OCI-LY7 (cell line): ENCODE data around the gene PAXX.

ENCODE experiments used
- EZH2phosphoT487 ChIP-seq: fragments of 200-600 bp; sonication (generic); IDR thresholded peaks from 2 replicates; pipeline ENCODE4 v1.6.1; 2018; ENCODE audit warnings: low read depth, borderline replicate concordance, mild to moderate bottlenecking, mixed run types, antibody characterized with exemption, low read length, moderate library complexity, mixed read lengths
- TF ChIP-seq, protein P1 (sequence below): fragments of 200-600 bp; sonication (generic); conservative IDR thresholded peaks from 2 replicates; pipeline ENCODE4 v1.5.1; 2014; ENCODE audit warnings: mild to moderate bottlenecking, antibody characterized with exemption, low read length, moderate library complexity, mixed read lengths

DNA sequence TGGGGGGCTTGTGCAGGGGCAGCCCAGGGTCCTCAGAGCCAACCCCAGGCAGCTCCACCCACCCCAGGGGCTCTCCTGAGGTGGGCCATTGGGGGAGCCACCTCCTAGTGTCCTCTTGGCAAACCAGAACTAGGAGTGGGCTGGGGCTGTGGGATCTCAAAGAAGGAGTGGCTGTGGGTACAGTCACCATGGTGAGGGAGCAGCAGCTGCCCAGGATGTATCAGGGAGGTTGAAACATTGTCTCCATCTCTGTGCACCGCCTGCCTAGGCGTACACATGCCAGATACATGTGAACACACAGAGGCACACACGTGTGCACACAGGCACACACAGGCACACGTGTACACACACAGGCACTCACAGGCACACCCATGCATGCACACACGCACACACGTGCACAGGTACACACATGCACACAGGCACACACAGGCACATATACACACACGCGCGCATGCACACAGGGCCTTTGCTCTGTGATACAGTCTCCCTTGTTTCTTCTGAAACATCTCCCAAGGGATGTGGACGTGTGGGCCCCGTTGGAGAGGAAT, 29.4 kb upstream of the PAXX start:
- TF ChIP-seq, protein P1, sequence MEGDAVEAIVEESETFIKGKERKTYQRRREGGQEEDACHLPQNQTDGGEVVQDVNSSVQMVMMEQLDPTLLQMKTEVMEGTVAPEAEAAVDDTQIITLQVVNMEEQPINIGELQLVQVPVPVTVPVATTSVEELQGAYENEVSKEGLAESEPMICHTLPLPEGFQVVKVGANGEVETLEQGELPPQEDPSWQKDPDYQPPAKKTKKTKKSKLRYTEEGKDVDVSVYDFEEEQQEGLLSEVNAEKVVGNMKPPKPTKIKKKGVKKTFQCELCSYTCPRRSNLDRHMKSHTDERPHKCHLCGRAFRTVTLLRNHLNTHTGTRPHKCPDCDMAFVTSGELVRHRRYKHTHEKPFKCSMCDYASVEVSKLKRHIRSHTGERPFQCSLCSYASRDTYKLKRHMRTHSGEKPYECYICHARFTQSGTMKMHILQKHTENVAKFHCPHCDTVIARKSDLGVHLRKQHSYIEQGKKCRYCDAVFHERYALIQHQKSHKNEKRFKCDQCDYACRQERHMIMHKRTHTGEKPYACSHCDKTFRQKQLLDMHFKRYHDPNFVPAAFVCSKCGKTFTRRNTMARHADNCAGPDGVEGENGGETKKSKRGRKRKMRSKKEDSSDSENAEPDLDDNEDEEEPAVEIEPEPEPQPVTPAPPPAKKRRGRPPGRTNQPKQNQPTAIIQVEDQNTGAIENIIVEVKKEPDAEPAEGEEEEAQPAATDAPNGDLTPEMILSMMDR = no peak
- TF ChIP-seq EZH2phosphoT487 = no peak
